ENCODE measurements around the gene VCAM1.

DNA sequence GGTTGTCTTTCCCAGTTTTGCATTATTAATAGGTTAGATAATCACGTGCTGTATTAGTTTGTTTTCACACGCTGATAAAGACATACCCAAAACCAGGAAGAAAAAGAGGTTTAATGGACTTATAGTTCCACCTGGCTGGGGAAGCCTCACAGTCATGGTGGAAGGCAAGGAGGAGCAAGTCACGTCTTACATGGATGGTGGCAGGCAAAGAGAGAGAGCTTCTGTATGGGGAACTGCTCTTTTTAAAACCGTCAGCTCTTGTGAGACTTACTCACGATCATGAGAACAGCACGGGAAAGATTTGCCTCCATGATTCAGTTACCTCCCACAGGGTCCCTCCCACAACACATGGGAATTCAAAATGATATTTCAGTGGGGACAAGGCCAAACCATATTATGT lies 2.3 kb upstream of the VCAM1 start:
- TF ChIP-seq POLR2AphosphoS5 (IDR thresholded peaks at IDR 0.05; ENCODE audit: low read depth, low read length): no peak
- TF ChIP-seq CTCF (IDR thresholded peaks at IDR 0.05): no peak
- TF ChIP-seq SIN3A (IDR thresholded peaks at IDR 0.05; ENCODE audit: borderline replicate concordance, insufficient read depth, low read depth, low read length): no peak

Data from Panc1 (cell line).